Fibroblast of skin of scalp (primary cell): Measurements from ENCODE around the gene STX3.
"Not testable (repeated sequence)": the region's sequence is repeated elsewhere in the genome, so short reads cannot be mapped to it uniquely, and the experiment has no call there.

Experiments
- DNase-seq: peaks from one replicate; pipeline ENCODE4 v3.0.0-alpha.2; 2013

STX3 gene

GRCh38 chr11:59846556-59846955 is 91.4 kb downstream of the STX3 start:
- DNase-seq: no peak

GRCh38 chr11:59847626-59848025 is 92.5 kb downstream of the STX3 start:
- no peak for DNase-seq

GRCh38 chr11:59848439-59848838 is 93.3 kb downstream of the STX3 start:
- not testable (repeated sequence) for DNase-seq

- no peak for DNase-seq
Observed at GRCh38 chr11:59849129-59849528, 94.0 kb downstream of the STX3 start.

- DNase-seq: not testable (repeated sequence)
Observed at GRCh38 chr11:59849551-59849950, 94.4 kb downstream of the STX3 start.

DNA sequence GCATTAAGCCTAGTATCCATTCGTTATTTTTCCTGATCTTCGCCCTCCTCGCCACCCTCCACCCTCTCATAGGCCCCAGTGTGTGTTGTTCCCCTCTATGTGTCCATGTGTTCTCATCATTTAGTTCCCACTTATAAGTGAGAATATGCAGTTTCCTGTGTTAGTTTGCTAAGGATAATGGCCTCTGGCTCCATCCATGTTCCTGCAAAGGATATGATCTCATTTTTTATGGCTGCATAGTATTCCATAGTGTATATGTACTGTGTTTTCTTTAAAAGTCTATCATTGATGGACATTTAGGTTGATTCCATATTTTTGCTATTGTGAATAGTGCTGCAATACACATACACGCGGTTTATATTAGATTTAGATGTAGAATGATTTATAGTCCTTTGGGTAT is 96.2 kb downstream of the STX3 start:
- not testable (repeated sequence) for DNase-seq

- no peak for DNase-seq
Observed at GRCh38 chr11:59854871-59855270, 99.7 kb downstream of the STX3 start.
